GM21529 (cell line): ENCODE results near the gene RDH14.

Experiments
- ATAC-seq: cut with Tn5 transposase; IDR thresholded peaks from one replicate; pipeline ENCODE4 v1.9.1; 2021; ENCODE audit not compliant: unreplicated experiment

The RDH14 gene

GRCh38 chr2:18560031-18560796 lies at the start of gene RDH14:
TSS of gene RDH14 (minus strand) at chr2:18560653. CDS start at chr2:18560572, 81 bp downstream.
- peak; percentile 90 for ATAC-seq

GRCh38 chr2:18610090-18610489 lies 49.6 kb upstream of the RDH14 start:
- no peak for ATAC-seq

- ATAC-seq: peak; percentile 75
Observed at GRCh38 chr2:18605115-18605514, 44.7 kb upstream of the RDH14 start.

GRCh38 chr2:18604531-18604885 lies 44.1 kb upstream of the RDH14 start:
- ATAC-seq: no peak

- no peak for ATAC-seq
Observed at GRCh38 chr2:18603854-18604530, 43.5 kb upstream of the RDH14 start.

GRCh38 chr2:18602298-18602697 lies 41.8 kb upstream of the RDH14 start:
- ATAC-seq: no peak

GRCh38 chr2:18600255-18600613 lies 39.8 kb upstream of the RDH14 start:
- ATAC-seq: peak; percentile 43

- ATAC-seq: no peak
Observed at GRCh38 chr2:18599509-18600254, 39.2 kb upstream of the RDH14 start.

- ATAC-seq: no peak
Observed at GRCh38 chr2:18598848-18599484, 38.5 kb upstream of the RDH14 start.

- no peak for ATAC-seq
Observed at GRCh38 chr2:18597618-18598017, 37.2 kb upstream of the RDH14 start.

- no peak for ATAC-seq
Observed at GRCh38 chr2:18596993-18597392, 36.5 kb upstream of the RDH14 start.

- no peak for ATAC-seq
Observed at GRCh38 chr2:18593496-18593895, 33.0 kb upstream of the RDH14 start.

- no peak for ATAC-seq
Observed at GRCh38 chr2:18592372-18592771, 31.9 kb upstream of the RDH14 start.

- ATAC-seq: no peak
Observed at GRCh38 chr2:18589354-18589753, 28.9 kb upstream of the RDH14 start, which contains the start of gene NT5C1B. TSS of gene NT5C1B (minus strand) at chr2:18589569. CDS start at chr2:18589468, 101 bp downstream.

- ATAC-seq: no peak
Observed at GRCh38 chr2:18588802-18589201, 28.3 kb upstream of the RDH14 start.

- no peak for ATAC-seq
Observed at GRCh38 chr2:18588049-18588448, 27.6 kb upstream of the RDH14 start.

- ATAC-seq: no peak
Observed at GRCh38 chr2:18585526-18585925, 25.1 kb upstream of the RDH14 start.

GRCh38 chr2:18584608-18584954 lies 24.1 kb upstream of the RDH14 start:
- no peak for ATAC-seq

- ATAC-seq: no peak
Observed at GRCh38 chr2:18583905-18584607, 23.6 kb upstream of the RDH14 start.

GRCh38 chr2:18580606-18581005 lies 20.2 kb upstream of the RDH14 start:
- ATAC-seq: no peak

GRCh38 chr2:18578033-18578432 lies 17.6 kb upstream of the RDH14 start:
- no peak for ATAC-seq
